GM03348 (cell line): ENCODE data around the gene STARD4.
A peak's percentile ranks its signal among the peaks of the same experiment; 100 is the strongest.

Source experiments
- DNase-seq: peaks from one replicate; pipeline ENCODE4 v3.0.0; 2012; ENCODE audit warnings: low spot score

STARD4 gene

DNA sequence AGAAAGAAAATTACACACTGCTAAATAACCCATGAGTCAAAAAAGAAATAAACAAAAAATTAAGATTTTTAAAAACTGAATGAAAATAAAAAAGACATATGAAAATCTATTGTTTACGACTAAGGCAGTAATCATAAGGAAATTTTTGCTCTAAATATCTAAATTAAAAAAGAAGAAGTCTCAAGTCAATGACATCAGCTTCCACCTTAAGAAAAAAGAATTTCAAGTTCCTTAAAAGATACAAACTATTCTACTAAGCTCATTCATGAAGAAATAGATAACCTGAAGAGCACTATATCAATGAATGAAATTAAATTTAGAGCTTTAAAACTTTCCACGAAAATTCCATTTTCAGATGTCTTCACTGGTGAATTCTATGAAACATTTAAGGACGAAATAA, 15.7 kb upstream of the STARD4 start:
- DNase-seq, result no peak

- DNase-seq, result no peak
Measured at GRCh38 chr5:111520908-111521307, 8.6 kb upstream of the STARD4 start.

DNA sequence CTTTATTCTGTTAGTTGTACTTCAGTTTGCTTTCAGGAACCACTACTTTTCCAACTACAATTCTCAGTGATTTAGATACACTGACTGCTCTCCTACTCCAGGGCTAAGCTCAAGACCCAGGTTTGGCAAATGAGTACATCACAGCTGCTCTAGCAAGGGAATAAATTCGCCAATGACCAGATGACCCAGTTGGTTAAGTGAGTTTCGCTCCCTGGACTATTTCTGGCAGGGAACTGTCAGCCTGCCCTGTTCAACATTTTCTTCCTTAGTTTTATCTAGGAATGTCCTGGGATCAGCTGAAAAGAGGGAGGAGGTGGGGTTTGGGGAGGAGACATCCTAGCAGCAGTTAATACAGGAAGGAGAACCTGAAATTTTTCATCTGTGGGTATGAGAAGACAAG, 6.4 kb upstream of the STARD4 start:
- DNase-seq, result no peak

DNA sequence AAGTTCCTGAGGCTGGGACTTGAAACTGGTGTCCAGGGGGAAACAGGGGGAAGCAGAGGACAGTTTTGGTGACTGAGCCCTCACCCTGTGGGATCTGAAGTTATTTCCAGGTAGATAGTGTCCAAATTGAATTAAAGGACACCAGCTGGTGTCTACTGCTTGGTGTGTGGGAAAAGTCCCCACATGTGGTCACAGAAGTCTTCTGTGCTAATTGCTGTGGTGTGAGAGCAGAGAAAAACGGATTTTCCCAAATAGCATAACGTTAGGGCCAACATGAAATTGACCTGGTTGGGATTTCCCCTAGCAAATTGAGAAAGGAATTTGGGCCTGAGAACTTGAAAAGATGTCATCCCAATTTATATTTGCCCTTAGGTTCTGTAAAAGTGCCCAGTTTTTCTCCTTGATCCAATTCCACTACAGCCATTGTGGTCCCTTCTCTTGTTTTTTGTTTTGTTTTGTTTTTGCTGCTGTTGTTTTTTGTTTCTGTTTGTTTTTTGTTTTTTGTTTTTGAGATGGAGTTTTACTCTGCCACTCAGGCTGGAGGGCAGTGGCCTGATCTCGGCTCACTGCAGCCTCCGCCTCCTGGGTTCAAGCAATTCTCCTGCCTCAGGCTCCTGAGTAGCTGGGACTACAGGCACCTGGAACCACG, 5.6 kb upstream of the STARD4 start:
- DNase-seq, result no peak

- DNase-seq, result no peak
Measured at GRCh38 chr5:111514087-111514486, 1.8 kb upstream of the STARD4 start.

GRCh38 chr5:111513131-111513520, 791 bp upstream of the STARD4 start:
- DNase-seq, result peak; percentile 12

DNA sequence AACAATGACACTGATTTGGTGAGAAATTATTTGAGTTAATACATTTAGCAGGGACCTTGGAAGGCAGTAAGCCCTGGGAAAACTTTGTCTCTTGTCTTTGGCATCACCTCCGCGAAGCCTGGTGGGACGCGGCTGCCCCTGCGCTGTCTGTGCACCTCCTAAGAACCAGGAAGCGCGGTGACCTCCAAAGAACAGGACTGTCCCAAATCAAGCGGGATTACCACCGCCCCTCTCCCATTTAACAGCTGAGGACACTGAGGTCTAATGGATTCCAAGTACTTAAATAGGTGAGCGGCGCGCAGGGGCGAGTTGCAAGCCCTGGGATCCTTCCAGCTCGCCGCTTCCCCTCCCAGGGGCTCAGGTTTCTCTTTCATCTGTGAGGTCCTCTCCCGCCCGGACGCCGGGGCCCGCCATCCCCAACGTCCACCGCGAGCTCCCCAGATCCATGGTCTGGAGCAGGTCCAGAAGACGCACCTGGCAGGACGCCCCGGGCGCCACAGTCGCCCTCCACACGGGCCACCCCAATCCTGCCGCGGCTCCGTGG, 432 bp downstream of the STARD4 start:
- DNase-seq, result peak; percentile 43

- DNase-seq, result peak; percentile 11
Measured at GRCh38 chr5:111511174-111511830, 1.0 kb downstream of the STARD4 start.

- DNase-seq, result no peak
Measured at GRCh38 chr5:111509119-111509518, 3.2 kb downstream of the STARD4 start.

DNA sequence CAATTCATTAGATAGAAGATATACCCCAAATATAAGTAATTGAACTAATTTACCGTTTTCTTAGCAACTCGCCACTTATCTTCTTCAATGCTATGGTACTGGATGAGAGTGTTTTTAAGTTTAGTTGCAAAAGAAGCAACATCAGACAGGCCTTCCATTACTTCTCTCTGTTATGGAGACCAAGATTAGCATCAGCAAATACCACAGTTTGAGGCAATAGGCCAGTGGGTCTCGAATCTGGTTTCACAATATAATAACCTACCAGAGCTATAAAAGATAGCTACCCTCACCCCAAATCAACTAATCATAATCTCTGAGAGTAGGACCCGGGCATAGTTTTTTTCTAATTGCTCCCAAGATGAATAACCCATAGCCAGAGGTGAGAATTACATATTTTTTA, 5.1 kb downstream of the STARD4 start:
- no peak for DNase-seq

DNA sequence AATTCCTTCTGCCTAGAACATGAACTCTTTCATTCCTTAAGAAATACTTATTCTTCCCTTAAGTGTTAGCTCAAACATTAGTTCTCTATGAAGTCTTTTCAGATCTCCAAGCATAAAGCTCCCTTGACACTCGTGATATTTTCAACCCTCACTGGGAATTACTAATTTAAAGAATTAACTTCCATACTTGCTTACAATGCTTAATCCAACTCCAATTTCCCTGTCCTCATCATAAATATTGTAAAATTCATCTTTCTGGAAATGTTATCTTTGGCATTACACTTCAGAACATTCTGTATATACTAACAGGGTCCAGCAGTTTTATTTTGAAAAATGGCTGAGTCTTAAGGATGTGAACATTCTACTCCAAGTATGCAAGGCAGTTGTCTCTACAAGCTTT, 7.2 kb downstream of the STARD4 start:
- DNase-seq, result no peak

DNA sequence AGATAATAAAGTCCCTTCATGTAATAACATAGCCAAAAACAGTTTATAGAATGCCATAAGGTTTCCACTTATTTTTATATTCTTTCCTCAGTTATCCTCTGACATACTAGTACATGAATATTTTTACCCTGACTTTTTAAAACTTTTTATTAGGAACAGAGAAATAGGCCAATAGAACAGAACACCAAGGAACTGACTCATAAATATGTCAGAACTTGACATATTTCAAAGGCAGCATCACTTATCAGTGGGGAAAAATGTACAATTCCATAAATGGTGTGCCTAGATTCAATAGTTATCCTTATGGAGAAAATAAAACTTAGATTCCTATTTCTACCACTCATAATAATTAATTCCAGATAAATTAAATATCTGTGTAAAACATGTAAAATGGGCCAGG, 9.4 kb downstream of the STARD4 start:
- DNase-seq, result no peak

- no peak for DNase-seq
Measured at GRCh38 chr5:111498346-111498745, 14.0 kb downstream of the STARD4 start.

- no peak for DNase-seq
Measured at GRCh38 chr5:111495159-111495558, 17.2 kb downstream of the STARD4 start.

- DNase-seq, result no peak
Measured at GRCh38 chr5:111494355-111494999, 17.9 kb downstream of the STARD4 start.

- no peak for DNase-seq
Measured at GRCh38 chr5:111493031-111493430, 19.3 kb downstream of the STARD4 start.

DNA sequence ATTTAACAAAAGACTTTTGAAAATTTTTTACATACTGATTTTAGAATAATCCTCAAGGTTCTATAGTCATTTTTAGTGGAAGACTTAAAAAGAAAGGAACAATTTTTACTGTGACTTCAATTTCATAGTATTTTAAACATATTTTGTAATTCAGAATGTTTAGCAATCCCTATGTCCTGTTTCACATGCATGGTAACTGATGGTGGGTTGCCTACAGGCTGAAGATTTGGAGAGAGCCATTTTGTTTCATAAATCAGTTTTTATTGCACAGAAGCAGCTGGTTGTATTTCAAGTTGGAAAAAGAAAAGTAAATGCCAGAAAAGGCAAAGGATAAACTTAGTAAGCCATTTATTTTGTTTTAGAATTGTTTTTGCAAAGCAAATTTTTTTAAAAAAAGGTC, 24.0 kb downstream of the STARD4 start:
- no peak for DNase-seq

- DNase-seq, result no peak
Measured at GRCh38 chr5:111486926-111487325, 25.4 kb downstream of the STARD4 start.

GRCh38 chr5:111486055-111486454, 26.3 kb downstream of the STARD4 start:
- DNase-seq, result peak; percentile 12

DNA sequence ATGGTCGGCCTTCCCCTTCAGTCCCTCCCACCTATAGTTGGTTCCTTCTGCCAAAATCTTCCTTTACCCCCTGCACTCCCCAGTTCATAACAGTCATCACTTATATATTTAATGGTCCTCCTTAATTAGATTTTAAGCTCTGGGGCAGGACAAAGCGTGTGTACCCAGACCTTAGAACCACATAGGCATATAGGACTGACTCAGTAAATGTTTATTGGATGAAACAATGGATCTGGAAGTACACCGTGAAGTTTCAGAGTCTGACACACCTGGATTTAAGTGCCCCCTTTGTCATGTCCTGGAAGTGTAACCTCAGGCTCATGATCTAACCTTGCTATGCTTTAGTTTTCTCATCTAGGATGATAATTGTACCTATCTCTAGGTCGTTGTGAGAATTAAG, 32.0 kb downstream of the STARD4 start:
- no peak for DNase-seq

DNA sequence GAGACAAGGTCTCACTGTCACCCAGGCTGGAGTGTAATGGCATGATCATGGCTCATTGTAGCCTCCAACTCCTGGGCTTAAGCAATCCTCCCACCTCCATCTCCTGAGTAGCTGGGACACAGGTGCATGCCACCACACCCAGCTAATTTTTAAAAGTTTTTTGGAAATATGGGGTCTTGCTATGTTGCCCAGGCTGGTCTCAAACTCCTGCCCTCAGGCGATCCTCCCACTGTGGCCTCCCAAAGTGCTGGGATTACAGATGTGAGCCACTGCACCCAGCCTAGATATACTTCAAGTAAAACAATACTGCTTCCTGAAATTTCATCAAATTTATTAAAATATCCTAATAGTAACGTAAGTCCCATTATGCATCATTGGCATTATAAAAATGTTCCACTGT, 33.4 kb downstream of the STARD4 start:
- no peak for DNase-seq

- peak; percentile 13 for DNase-seq
Measured at GRCh38 chr5:111478266-111478665, 34.1 kb downstream of the STARD4 start.

DNA sequence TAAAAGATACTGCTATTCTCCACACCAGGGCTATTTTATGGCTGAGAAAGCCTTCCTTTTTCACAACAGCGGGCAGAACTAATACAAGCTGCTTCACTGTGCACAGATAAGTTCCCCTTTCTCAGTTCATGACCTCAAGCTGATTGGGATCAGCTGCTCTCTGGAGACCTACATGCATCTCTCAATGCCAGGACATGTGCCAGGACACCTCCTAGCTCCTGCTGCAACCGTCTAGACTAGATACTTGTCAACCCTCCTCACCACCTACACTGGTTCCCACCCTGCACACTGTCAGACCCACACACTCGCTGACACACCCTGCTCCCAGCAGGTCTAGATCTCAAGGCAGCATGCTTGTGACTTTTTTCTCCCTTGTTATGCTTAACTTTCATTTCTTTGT, 39.8 kb downstream of the STARD4 start:
- DNase-seq, result no peak
